NCI-H187 (cell line): ENCODE results near the gene HLA-B.
A peak's percentile ranks its signal among the peaks of the same experiment; 100 is the strongest.
"Not testable (repeated sequence)": the region's sequence is repeated elsewhere in the genome, so short reads cannot be mapped to it uniquely, and the experiment has no call there.

Experiments used
- DNase-seq, 2 experiments: peaks; one replicate each; lab custom pipeline; 2025; lab: John Stamatoyannopoulos, UW

The HLA-B gene

GRCh38 chr6:31356946-31357466 lies at the start of gene HLA-B:
TSS of gene HLA-B (minus strand) at chr6:31357179. CDS start at chr6:31357158, 21 bp downstream.
- DNase-seq, result no peak

GRCh38 chr6:31405996-31406395 lies 49.0 kb upstream of the HLA-B start:
- DNase-seq, result no peak

DNA sequence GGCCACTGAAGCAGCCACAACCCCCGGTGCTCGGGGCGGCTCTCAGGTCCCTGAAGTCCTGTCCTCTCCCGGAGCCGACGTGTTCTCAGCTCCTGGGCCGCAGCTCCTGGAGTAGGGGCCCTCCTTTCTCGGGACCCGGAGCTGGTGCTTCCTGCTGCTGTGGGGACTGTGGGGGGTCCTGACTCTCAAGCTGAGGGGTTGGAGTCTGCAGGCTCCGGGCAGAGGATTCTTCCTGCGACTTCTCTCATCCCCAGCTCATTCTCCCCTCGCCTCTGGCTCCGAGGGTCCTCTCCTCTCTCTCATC lies 47.0 kb upstream of the HLA-B start:
- DNase-seq, result not testable (repeated sequence)

DNA sequence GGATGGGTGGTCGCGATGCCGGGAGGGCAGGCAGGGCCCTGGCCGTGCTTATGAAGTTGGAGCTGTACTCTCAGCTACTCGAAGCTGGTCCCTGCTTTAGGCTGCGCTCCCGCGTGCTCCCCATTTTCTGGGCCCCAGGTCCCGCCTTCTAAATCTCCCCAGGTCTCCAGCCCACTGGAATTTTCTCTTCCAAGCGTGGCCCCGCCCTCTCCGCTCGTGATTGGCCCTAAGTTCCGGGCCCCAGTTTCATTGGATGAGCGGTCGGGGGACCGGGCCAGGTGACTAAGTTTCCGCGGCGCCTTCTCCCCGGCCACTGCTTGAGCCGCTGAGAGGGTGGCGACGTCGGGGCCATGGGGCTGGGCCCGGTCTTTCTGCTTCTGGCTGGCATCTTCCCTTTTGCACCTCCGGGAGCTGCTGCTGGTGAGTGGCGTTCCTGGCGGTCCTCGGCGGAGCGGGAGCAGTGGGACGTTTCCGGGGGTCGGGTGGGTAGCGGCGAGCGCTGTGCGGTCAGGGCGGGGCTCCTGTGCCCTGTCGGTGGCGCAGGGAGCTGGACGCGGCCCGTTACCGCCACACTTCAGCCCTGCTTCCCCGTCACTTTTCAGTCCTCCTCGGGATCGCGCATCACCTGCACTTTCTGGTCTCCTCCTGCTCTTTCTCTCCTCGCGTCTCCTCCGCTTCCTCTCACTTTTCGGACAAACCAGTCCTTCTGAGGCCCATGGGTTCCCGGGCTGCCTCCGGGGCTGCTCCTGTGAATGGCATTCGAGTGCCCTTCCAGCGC lies 46.5 kb upstream of the HLA-B start, which contains the start of gene MICA:
TSS of gene MICA (plus strand) at position 313 of the 778 bp plus-strand sequence. CDS start at position 351, 38 bp downstream.
- DNase-seq, result no peak

- DNase-seq, result no peak
Measured at GRCh38 chr6:31402324-31403282, 45.6 kb upstream of the HLA-B start.

DNA sequence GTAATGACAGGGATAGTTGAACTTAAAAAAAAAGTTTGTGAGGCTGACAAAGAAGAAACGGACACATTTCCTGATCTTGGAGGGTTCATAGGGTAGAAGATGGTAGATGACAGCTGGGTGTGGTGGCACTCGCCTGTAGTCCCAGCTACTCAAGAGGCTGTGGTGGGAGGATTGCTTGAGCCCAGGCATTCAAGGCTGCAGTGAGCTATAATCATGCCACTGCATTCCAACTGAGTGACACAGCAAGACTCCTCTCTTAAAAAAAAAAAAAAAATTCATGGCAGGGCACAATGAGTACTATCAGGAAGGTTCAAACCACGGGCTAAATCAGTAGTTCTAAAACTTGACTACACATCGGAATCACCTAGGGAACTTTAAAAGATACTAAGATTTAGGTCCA lies 44.4 kb upstream of the HLA-B start:
- DNase-seq, result no peak

- no peak for DNase-seq
Measured at GRCh38 chr6:31400467-31401289, 43.7 kb upstream of the HLA-B start.

DNA sequence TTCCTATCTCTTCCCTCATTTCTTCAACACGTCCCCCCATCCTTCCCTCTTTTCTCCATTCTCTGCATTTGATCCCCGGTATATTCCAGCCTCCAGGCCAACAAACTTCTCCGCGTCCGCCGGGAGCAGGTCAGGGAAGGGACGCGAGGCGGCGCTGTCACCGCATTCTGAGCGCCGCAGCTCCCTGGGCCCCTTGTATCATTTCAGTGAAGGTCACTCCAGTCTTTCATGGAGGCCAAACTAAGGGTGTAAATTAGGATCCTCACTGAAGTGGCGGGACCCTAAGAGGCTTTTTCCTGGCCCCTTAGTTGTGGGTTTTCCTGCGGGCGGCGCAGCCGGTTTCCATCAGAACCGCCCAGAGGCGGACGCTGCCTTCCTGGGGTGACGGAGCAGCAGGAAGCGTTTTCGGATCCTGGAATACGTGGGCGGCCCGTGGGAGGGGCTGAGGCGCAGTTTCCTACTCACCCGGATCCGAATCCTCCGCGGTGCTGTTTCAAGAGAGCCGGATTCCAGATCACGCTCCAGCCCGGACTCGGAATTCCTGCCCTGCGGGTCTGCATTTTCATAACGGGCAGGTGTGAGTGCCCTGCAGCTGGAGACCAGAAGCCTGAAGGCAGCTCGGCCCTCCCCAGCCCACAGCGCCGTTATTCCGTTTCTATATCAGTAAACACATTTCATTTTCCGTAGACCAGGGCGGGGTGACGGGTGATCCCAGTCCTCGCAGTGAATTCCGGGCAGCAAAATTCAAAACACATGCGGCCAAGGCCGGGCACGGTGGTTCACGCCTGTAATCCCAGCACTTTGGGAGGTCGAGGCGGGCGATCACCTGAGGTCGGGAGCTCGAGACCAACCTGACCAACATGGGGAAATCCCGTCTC lies 42.8 kb upstream of the HLA-B start:
- peak in 1 of 2 experiments; percentile 2 for DNase-seq

- DNase-seq, result no peak
Measured at GRCh38 chr6:31397901-31398525, 41.0 kb upstream of the HLA-B start.

GRCh38 chr6:31397153-31397499 lies 40.1 kb upstream of the HLA-B start:
- DNase-seq, result not testable (repeated sequence)

- DNase-seq, result peak; percentile 10 to 13
Measured at GRCh38 chr6:31396422-31397152, 39.6 kb upstream of the HLA-B start.

DNA sequence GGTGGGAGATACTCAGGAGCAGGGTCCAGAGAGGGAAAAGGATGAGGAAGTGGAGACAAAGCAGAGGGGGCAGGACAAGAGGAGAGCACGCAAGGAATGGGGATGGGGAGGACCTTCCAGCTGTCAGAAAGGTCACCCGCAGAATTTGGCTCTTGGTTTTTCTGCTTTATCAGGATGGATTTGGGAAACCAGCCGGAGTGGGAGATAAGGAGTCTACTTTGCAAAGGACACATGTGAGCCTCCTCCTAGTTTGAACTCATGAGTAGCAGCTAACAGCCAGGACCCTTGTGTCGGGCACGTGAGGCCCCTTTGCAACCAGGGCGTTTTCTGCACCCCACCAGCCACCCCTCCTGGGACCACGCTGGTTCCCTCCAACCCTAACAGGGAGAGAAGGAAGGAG lies 38.9 kb upstream of the HLA-B start:
- no peak for DNase-seq

GRCh38 chr6:31394381-31394780 lies 37.4 kb upstream of the HLA-B start:
- DNase-seq, result no peak

DNA sequence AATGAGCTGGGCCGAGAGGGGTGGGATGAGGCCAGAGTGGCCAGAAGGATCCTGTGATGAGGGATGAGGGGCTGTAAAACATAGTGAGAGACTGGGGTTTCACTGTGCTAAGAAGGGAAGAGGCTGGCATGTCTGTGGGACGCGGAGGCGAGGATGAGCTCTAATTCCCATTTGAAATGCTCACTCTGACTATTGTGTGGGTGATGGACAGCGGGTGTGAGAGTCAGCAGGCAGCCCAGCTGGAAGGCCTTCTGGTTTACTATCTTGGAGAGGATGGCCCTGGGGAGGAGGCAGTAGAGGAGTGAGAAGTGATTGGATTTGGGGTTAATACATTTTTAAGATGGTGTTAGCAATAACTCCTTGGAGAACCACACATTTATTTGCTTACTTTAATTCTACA lies 37.0 kb upstream of the HLA-B start:
- no peak for DNase-seq

GRCh38 chr6:31389802-31390132 lies 32.8 kb upstream of the HLA-B start:
- not testable (repeated sequence) for DNase-seq

- not testable (repeated sequence) for DNase-seq
Measured at GRCh38 chr6:31388916-31389801, 32.2 kb upstream of the HLA-B start.

DNA sequence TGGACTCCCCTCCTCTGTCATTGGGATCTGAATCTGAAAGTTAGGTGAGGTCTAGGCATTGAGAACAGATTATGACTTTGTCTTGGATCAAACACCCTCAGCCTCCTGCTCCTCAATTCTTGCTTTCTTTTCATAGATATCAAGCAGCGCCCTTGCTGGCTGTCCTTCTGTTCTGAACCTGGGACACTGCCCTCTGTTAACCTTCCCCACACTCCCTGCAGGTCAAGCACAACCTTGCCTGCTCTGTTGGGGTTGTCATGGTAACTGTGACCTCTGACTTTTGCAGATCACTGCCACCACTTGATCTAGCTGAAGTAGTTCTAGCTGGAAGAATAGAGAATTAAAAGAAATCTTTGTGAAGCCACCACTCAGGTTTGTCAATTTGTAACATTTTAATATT lies 30.0 kb upstream of the HLA-B start:
- no peak for DNase-seq

DNA sequence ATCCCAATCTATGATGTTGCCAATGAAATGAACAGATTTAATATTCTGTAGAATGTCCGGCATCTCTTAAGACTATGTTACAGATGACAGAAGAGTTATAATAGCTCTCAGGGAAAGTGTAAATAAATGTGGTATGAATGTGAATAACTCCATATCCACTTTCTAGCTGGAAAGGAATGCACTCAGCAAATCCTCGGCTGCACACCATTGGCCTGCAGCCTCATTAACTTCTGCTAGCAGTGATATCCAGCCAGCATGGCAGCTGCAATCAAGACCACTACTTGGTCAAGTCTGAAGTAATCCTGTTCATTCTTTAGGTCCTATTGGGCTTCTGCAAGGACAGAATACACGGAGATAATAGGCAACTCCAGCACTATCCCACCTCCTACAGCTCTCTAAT lies 29.1 kb upstream of the HLA-B start:
- DNase-seq, result no peak

GRCh38 chr6:31385041-31385440 lies 28.1 kb upstream of the HLA-B start:
- DNase-seq, result no peak
